WERI-Rb-1 (cell line): ENCODE data around the gene PHPT1.

Source experiments
- DNase-seq: peaks from one replicate; pipeline ENCODE4 v3.0.0-alpha.2; 2020
- H3K27ac ChIP-seq: fragments of 250-450 bp; sonication (Bioruptor Pico); 2 replicates; pipeline ENCODE4 v1.5.1; 2020; ENCODE audit warnings: mild to moderate bottlenecking, moderate library complexity
- H3K27me3 ChIP-seq: fragments of 250-450 bp; sonication (Bioruptor Pico); 2 replicates; pipeline ENCODE4 v1.5.1; 2021; ENCODE audit warnings: mild to moderate bottlenecking, low read depth, moderate library complexity; ENCODE audit not compliant: insufficient read depth, severe bottlenecking
- H3K36me3 ChIP-seq: fragments of 250-450 bp; sonication (Bioruptor Pico); 2 replicates; pipeline ENCODE4 v1.5.1; 2020; ENCODE audit warnings: mild to moderate bottlenecking, moderate library complexity
- H3K4me3 ChIP-seq: 2 replicates; pipeline ENCODE4 v1.5.1; 2011; ENCODE audit warnings: low read depth, mild to moderate bottlenecking, control low read depth, low read length
- H3K9me3 ChIP-seq: fragments of 250-450 bp; sonication (Bioruptor Pico); 2 replicates; pipeline ENCODE4 v1.5.1; 2021; ENCODE audit warnings: mild to moderate bottlenecking, moderate library complexity; ENCODE audit not compliant: severe bottlenecking
- CTCF ChIP-seq: IDR thresholded peaks from 2 replicates; pipeline ENCODE4 v1.5.1; 2011; ENCODE audit warnings: low read depth, mild to moderate bottlenecking, control low read depth, inconsistent platforms, low read length

The PHPT1 gene

GRCh38 chr9:136851941-136852663 lies 2.9 kb downstream of the PHPT1 start, which contains the start of gene MAMDC4:
TSS of gene MAMDC4 (plus strand) at chr9:136852346. CDS start at chr9:136852417, 71 bp downstream.
- no peak within 1 kb of the TSS for H3K27ac ChIP-seq
- no peak for DNase-seq
- no peaks in the 10 kb centered on the region for H3K27me3 ChIP-seq
- no peak within 1 kb of the TSS for H3K4me3 ChIP-seq
- peaks cover 47% of the 10 kb centered on the region for H3K36me3 ChIP-seq
- TF ChIP-seq CTCF: no peak
- H3K9me3 ChIP-seq: no peaks in the 10 kb centered on the region

- H3K27ac ChIP-seq: no peak overlapping the region
- DNase-seq: no peak
- H3K27me3 ChIP-seq: no peaks in the 10 kb centered on the region
- no peak for TF ChIP-seq CTCF
- H3K9me3 ChIP-seq: no peaks in the 10 kb centered on the region
- no peak overlapping the region for H3K4me3 ChIP-seq
- H3K36me3 ChIP-seq: peaks cover 54% of the 10 kb centered on the region
These were observed 3.7 kb downstream of the PHPT1 start for GRCh38 chr9:136852664-136853595.

- Histone ChIP-seq H3K9me3 (no peaks in the 10 kb centered on the region), H3K4me3 (no peak overlapping the region), H3K27me3 (no peaks in the 10 kb centered on the region), H3K36me3 (peaks cover 61% of the 10 kb centered on the region), H3K27ac (no peak overlapping the region)
- DNase-seq: no peak
- no peak for TF ChIP-seq CTCF
These were observed 4.4 kb downstream of the PHPT1 start for GRCh38 chr9:136853596-136854112.

GRCh38 chr9:136854113-136854841 lies 5.1 kb downstream of the PHPT1 start:
- Histone ChIP-seq H3K9me3 (no peaks in the 10 kb centered on the region), H3K4me3 (no peak overlapping the region), H3K27ac (no peak overlapping the region; the same call in 1 of the 2 replicates), H3K36me3 (peaks cover 67% of the 10 kb centered on the region), H3K27me3 (no peaks in the 10 kb centered on the region)
- no peak for TF ChIP-seq CTCF
- no peak for DNase-seq

GRCh38 chr9:136854842-136855460 lies 5.7 kb downstream of the PHPT1 start:
- H3K9me3 ChIP-seq: no peaks in the 10 kb centered on the region
- H3K4me3 ChIP-seq: no peak overlapping the region
- DNase-seq: no peak
- H3K36me3 ChIP-seq: peaks cover 71% of the 10 kb centered on the region
- no peak overlapping the region; the same call in 1 of the 2 replicates for H3K27ac ChIP-seq
- no peaks in the 10 kb centered on the region for H3K27me3 ChIP-seq
- TF ChIP-seq CTCF: no peak
